PC-3 (cell line): Measurements from ENCODE around the gene TIMP1.

ENCODE experiments used
- CTCF ChIP-seq: fragments of 300-600 bp; sonication (generic); conservative IDR thresholded peaks from 2 replicates; pipeline ENCODE4 v1.5.1; 2017; ENCODE audit warnings: antibody characterized with exemption, low read depth, mild to moderate bottlenecking, low read length
- EZH2phosphoT487 ChIP-seq: fragments of 300-600 bp; sonication (generic); IDR thresholded peaks from 2 replicates; pipeline ENCODE4 v1.6.1; 2018; ENCODE audit warnings: mild to moderate bottlenecking, antibody characterized with exemption, low read length, borderline replicate concordance

- TF ChIP-seq EZH2phosphoT487 (no peak), CTCF (no peak)
Observed at GRCh38 chrX:47571215-47571614, 11.0 kb upstream of the TIMP1 start.
